Measurements from ENCODE around the gene MBTD1.
"Not testable (repeated sequence)": the region's sequence is repeated elsewhere in the genome, so short reads cannot be mapped to it uniquely, and the experiment has no call there.

The MBTD1 gene

DNA sequence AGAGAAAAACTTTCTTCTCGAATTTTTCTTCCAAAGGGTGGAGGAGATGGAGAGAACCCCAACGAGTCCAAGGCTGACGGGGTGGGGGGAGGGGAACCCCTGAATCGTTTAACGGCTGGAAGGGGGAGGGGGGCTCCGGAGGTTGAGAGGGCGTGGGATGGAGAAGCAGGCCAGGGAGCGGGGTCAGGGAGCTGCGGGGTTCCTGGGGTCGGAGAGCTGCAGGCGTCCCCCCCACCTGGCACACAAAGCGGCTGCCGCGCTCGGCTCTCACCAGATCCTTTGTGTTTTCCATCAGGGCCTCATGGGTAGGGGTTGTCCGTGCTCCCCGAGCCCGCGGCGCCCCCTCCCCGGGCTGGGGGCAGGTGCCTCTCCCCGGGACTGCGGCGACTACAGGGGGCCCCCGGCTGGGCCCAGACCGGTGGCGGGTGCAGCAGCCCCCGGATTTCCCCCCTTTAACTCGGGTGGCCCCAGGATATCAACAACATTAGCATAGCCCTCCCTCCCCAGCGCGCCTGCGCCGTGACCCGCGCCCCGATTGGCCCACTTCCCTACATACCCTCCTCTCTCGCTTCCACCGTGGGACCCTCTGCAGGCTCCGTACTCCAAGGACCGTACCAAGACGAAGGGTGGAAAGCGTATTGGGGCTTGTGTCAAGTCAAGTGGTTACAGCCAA lies at the start of gene MBTD1:
Gene MBTD1, minus strand, starts transcription at position 486 of the 673 bp plus-strand sequence. CDS start 34,888 bp downstream, outside the sequence.
- DNase-seq (ENCODE audit: low spot score) = peak; percentile 94

DNA sequence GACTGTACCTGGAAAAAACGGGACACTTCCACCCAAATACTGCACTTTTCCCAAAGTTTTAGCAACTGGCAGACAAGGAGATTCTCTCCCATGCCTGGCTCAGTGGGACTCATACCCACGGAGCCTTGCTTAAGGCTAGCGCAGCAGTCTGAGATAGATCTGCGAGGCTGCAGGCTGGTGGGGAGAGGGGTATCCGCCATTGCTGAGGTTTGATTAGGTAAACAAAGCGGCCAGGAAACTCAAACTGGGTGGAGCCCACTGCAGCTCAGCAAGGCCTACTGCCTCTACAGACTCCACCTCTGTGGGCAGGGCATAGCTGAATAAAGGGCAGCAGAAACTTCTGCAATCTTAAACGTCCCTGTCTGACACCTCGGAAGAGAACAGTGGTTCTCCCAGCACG lies 45.3 kb upstream of the MBTD1 start:
- DNase-seq (ENCODE audit: low spot score) = no peak

DNA sequence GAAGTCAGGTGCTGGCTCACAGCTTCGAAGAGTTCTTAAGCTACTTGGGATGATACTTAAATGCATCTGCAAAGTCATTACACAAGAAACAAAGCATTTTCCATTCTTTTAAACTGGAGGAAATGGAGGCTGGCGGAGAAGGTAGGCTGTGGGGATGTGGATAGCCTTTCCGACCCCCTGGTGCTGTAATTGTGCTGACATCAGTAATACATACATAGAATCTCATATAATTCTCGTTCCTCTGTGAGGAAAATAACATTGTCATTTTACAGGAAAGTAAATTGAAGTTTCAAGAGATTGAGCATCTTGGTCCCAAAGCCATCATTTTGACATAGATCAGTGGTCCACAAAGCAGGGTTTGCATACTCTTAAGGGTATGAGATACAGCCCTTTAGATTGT lies 40.0 kb upstream of the MBTD1 start:
- DNase-seq (ENCODE audit: low spot score) = no peak

DNA sequence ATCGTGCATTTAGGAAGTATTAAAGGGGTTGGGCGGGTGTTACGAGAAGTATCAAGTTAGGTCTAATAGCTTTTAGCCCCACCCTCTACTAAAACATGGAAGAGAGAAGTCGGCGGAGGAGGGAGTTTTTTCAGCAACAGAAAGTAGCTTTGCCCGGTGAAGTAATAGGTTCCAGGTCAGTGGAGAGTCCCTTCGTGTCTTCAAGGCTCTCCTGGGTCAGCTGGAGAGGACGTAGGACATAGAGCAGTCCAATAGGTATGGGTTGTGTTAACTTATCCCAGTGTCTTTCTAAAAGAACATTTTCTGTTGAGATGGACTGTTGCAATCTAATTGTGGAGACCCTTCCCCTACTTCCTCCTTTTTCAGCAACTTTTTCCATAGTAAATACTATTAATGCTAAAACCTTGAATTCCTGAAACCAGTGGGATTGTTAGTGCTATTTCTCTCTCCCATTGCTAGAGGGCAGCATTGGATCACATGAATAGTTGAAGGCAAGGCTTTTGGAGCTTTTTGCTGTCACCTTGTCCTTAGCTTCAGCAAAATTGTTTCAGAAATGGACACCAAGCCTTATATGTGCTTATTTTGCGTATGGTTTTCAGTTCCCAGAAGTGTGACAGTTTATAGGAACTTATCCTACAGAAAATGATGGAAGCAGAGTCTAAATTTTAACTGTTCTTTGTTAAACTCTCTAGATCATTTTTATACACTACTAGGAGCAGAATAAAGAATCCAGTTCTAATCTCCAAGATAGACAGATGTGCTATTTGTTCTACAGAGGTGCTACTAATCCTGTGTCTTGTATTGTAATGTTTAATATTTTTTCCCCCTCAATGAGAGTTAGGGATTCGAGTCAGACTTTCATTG lies 38.9 kb upstream of the MBTD1 start:
- peak; percentile 12 for DNase-seq (ENCODE audit: low spot score)

DNA sequence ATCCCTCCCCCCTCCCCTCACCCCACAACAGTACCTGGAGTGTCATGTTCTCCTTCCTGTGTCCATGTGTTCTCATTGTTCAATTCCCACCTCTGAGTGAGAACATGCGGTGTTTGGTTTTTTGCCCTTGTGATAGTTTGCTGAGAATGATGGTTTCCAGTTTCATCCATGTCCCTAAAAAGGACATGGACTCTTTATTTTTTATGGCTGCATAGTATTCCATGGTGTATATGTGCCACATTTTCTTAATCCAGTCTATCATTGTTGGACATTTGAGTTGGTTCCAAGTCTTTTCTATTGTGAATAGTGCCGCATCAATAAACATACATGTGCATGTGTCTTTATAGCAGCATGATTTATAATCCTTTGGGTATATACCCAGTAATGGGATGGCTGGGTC lies 34.5 kb upstream of the MBTD1 start:
- DNase-seq (ENCODE audit: low spot score) = not testable (repeated sequence)

DNA sequence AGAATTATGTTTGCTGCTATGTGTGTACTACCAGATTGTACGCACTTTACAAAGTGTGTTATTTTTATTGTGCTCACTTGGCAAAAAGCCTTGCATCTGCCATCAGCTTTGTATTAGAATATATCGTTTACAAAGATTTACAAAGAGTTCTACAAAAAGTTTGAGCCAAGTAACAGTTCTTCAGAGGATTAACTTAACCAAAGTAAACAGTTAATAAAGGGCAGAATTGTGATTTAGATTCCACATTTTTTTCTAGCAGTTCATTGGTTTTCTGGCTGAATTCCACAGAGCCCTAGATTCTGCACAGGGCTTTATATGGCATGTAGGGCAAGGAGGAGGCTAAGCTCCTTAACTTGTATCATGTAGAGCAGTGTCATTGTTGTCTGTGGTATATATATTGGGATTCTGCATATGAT lies 29.9 kb upstream of the MBTD1 start:
- no peak for DNase-seq (ENCODE audit: low spot score)

DNA sequence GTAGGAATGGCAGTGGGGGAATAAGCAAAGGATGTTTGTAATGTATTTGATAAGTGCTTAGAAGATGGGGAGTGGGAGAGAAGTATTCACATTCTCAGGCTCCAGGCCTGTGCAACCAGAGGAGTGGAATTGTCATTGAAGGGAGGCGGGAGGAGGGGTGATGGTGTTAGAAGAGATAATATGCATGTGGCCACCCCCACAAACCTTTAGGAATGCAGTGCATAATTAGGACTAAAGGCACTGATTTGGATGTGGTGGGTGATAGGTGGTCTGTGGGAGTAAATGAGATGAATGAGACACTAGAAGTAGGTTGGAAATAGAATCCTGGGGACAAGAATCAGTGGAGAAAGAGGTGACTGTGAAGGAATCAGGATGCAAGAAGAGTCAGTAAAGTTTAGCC lies 27.6 kb upstream of the MBTD1 start:
- no peak for DNase-seq (ENCODE audit: low spot score)

DNA sequence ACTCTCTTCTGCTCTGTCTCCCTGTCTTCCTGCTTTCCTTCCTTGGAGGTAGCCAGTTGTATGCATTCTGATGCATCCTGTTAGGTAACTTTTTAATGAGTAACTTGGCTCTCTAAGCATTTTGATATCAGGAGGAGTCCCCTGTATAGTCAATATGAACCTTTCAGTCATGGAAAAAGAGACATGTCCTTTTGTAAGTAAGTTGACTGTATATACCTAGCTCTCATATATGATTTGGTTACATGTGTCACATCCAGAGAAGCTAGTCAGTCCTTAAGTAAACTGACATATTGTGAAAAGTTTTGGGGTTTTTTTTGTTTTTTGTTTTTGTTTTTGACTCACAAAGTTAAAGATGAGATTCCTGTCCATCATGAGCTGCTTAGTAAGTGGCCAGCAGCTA lies 19.3 kb upstream of the MBTD1 start:
- no peak for DNase-seq (ENCODE audit: low spot score)

DNA sequence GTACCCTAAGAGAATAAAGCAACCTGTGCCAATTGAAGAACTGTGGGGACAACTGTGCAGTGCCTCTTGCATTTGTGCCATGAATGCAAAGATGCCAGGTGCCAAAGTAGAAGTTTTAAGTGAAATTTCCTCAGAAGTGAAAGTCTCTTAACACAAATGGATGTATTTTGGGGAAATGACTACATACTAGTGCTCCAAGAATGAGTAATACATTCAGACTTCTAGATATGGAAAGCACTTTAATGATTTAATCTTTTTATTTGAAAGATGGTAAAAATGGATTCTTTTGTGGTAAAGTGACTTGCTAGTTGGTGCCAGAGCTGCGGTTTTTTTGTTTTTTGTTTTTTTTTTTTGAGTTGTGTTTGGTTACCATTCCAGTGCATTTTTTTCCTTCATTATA lies 15.5 kb upstream of the MBTD1 start:
- no peak for DNase-seq (ENCODE audit: low spot score)

DNA sequence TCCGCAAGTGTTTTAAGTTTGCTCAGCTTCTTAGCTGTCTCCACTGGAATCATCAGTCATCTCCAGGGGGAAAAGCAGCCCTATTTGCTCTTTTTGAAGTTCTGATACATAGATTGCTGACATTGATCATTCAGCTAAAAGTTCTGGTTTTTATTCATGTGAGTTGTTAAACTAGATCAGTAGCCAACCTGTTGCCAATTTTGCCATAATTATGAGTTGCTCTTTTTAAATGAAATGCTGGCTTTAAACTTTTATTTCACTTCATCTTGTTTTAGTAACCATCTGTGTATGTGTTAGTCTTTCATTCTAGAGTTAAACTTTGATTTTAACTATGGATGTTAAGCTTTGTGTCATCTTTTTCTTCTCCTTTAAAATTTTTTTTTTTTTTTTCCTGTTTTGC lies 13.0 kb upstream of the MBTD1 start:
- no peak for DNase-seq (ENCODE audit: low spot score)

DNA sequence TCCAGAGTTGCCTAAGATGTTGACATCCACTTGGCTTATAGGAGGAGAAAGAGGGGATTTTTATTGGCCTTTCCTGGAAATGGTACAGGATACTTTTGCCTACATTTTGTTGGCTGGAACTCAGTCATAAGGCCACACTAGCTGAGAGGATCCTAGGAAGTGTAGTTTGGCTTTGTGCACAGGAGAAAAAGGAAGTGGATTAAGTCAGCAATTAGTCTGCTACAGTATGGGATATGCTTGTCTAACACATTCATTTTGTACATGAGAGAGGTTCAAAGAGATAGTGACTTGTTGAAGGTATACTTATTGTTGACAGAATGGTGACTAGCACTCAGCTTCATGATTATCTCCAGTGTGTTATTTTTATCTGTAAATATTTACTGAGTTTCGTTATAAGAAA lies 10.8 kb upstream of the MBTD1 start:
- no peak for DNase-seq (ENCODE audit: low spot score)

DNA sequence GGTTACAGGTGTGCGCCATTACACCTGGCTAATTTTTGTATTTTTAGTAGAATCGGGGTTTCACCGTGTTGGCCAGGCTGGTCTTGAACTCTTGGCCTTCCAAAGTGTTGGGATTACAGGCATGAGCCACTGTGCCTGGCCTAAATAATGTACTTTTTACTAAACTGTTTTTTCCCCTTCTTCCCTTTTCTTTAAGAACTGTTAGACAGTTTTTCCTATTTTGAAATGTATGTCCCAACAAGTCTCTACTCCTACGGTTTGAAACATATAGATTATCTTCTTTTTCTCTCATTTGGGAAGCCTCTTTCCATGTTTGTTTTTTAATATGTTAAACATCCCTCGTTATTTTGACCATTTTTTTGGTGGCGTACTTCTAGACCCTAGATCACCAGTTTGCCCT lies 10.1 kb upstream of the MBTD1 start:
- DNase-seq (ENCODE audit: low spot score) = no peak

DNA sequence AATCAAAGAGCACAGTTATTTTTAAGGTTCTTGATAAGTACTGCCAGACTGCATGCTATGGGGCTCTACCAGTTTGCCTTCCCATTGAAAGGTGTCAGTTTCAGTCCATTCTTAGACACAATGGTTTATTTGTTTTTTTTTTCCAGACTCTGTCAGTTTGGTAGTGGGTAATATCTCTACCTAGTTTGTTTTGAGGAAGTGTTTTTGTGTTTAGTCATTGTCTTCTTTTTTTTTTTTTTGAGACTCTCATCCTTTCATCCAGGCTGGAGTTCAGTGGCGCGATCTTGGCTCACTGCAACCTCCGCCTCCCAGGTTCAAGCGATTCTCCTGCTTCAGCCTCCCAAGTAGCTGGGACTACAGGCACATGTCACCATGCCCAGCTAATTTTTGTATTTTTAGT lies 4.6 kb upstream of the MBTD1 start:
- DNase-seq (ENCODE audit: low spot score) = not testable (repeated sequence)

DNA sequence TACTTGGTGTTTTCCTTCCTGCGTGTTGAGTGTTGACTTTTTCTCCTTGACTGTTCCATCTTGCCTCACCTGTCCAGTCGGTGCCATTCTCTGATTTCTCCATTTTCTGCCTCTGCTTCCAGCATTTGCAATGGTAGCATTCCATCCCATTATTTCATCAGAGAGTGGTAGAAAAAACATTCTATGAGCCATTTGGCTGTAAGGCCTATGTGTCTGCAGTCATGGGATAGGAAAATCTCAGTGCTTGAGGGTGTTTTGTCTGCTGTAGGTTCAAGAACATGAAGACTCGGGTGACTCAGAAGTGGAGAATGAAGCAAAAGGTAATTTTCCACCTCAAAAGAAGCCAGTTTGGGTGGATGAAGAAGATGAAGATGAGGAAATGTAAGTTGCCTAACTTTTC lies 3.2 kb upstream of the MBTD1 start:
- no peak for DNase-seq (ENCODE audit: low spot score)

DNA sequence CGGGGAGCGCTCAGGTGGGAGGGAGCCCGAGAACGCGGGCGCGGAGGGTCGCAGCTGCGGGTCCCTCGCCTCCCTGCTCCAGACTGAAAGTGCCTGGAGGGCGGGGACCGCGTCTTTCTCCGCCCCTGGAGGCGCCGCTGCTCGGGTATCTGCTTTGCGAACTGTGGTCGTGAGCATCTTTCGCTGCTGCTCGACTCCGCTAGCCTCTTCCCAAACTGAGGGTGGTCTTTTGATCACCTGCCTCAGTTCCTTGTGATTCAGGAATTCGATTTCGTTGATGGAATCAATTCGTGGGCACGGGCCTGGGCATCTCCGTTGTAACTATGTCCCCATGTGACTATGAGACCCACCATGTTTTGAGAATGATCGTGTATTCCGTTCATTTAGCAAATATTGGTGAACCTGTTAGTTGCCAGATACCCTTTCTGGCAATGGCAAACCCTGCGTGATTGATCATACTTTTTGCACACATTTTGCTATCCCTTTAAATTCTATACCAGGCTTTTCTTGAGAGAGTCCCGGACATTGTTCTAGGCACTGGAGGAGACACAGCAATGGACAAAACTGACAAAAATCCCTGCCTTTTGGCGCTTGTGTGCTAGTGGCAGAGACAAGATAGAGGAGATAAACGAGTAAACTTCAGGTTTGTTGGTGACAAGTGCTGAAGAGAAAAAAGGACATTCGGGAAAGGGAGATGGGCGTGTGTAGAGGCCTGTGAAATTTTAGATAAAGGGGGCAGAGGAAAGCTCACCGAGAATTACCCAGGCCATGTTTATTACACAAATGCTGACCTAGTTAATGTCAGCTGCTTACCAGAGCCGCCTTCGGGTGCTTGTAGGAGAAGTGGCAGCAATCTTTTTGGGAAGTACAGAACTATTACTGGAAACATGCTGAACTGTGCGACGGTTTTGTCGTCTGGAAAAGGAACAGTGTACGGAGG lies 1.4 kb upstream of the MBTD1 start:
- DNase-seq (ENCODE audit: low spot score) = no peak

DNA sequence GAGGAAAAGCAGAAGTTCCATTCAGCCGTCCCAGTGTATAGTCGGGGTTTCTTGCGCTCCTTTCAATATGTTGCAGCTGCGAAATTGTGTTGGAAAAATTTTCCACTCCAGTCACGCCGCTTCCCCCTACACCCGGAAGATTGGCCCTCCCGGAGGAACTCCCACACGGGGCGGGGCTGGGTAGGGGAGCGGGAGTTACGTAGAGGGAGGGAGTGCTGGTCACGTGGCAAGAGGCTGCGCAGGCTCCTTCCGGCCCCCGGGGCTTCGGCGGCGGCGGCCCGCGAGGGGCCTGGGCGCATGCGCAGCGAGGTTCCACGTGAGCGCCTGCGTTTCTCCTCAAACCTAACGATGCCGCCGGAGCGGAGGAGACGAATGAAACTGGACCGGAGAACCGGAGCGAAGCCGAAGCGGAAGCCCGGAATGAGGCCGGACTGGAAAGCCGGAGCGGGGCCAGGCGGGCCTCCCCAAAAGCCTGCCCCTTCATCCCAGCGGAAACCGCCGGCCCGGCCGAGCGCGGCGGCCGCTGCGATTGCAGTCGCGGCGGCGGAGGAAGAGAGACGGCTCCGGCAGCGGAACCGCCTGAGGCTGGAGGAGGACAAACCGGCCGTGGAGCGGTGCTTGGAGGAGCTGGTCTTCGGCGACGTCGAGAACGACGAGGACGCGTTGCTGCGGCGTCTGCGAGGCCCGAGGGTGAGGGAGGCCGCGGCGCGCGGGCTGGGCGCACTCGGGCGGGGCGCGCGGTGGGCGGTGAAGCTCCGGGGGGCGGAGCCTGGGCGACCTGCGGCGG lies 581 bp upstream of the MBTD1 start, which contains the start of gene UTP18:
Gene UTP18, plus strand, starts transcription at position 310 of the 787 bp plus-strand sequence. Its CDS starts 39 bp downstream, at position 349.
- DNase-seq (ENCODE audit: low spot score) = peak; percentile 89

DNA sequence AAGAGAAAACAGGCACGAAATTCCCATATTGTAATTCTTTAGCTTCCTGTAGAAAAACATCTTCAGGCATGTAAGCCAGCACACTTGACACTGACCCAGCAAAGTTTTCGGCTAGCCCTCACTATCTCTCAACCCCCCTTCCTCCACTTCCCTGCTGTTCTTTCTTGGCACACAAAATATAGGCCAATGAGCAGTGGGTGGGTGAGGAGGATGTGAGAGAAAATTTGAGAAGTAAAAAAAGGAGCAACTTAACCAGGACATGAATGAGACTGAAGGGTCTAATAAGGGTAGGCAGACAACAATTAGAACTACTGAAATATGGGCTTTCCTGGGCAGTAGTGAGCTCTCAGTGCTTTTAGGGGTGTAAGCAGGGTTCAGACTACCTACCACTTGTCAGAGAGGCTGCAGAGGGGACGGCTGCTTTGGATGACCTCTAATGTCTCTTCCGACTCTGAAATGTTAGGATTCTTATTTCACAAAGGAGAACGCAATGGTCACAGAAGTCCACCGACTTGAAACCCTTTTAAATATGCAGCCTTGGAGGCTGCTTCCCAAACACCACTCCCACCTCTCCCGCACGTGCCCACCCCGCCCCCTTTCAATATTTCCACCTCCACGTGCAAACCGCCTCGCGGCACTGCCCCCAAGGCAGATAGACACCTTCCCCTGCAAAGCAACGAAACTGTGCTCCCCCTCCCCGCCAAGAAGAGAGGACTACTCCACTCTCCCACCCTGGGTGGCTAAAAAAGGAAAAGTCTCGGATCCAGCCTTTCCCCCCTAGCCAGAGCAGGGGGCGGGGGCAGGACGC lies 889 bp downstream of the MBTD1 start:
- DNase-seq (ENCODE audit: low spot score) = no peak

DNA sequence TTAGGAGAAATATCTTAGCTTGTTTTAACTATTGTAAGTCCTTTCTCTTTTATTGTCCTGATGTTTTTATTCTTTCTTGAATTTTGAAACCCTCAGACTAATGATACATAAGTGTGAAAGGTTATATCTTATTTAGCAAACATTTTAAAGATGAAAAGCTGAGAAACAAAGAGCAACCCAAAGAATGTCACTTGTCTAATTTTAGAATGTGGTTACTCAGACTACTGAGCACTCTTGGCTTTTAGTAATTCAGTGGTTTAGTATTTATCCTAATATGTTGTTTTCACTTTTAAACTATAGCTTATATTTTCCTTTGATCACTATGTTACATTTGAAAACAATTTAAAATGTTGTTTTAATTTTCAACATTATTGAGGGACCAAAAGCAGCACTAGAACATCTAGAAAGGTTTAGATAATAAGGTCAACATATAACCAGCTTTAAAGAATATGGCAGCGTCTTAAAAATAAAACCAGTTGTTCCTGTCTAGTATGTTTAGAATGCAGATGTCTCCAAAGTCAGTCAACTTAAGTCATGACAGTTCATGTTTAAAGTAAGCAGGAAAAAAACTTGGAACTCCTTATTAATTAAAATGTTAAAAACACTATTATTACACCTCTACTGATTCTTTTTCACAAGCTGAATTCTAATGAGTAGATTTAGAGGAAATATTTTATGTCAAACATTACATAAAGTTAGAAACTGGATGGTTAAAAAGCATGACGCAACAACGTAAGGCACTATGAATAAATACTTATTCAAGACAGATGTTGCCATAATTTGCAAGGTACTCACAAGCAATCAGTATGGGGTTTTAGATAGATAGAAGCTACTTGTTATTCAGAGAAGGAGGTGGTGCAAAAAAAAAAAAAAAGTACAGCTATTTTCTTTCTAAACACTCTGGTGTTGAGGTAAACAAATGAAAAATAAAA lies 2.4 kb downstream of the MBTD1 start:
- DNase-seq (ENCODE audit: low spot score) = no peak

DNA sequence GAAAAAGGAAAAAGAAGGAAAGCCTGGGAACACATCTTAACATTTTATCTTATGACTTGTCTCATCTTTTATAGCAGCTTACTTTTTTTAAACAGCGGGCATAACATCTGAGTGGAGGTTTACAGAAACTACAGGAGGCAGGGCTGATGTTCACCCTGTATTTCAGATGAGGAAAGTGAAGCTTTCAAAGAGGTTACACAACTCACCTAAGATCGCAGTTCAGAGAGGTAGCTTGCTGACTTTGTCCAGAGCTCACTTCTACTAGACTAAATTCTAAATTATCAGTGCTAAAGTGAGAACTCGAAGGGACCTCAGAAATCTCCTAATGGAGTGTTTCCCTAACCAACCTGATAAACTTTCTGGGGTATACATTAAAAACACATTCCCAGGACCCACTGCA lies 3.7 kb downstream of the MBTD1 start:
- no peak for DNase-seq (ENCODE audit: low spot score)
